ENCODE data around the gene TNFAIP3. TPM values are rescaled to one million over a fixed set of nuclear protein-coding genes. Genes with fewer than 3 reads are reported as not detected.

Gene TNFAIP3
- total RNA-seq, 4 donors from 2014 or later = 13.4 to 29.9 (median 26.2) TPM

DNA sequence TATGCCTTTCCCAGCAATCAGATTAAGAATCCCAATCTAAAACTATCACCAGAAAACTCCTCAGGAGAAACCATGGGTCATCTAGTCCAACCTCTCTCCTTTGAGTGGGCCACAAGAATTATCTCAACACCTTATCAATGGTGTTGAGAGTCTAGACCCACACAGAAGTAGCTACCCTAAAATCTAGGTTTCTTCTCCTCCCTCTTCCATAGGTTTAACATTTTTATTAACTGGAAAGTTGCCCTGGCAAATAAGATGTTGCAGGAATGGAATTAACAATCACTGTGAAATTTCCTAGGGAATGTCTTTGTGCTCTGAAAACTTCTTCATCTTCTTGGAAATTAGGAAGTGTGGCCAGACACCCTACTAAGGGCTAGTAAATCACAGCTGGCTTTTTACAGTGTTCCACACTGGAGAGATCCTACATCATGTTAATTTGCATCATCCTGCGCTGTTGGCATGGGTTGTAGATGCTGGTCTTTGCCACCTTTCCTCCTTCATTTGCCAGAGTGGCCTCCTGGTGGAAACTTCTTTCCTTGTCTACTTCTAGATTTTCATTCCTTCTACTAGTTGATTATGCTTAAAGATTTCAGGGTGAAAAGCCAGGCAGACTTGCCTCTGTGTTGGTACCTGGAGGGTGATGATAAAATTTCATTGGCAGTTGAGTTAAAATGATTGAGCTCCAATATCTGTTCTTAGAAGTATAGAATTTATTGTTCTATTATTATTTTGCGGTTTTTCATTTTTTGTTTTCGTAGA is 2.7 kb downstream of the TNFAIP3 start:
- WGBS, 2 donors = 90 to 91% methylated on average over 3 of the region's 3 CpGs
- intact Hi-C loops (cut with DNase I; ENCODE audit: low total_unique reads) = loop anchor here (5.0 kb wide), 1 partner anchor 162 kb away; no protein-coding TSS in a partner anchor
- DNase-seq (ENCODE audit: low spot score in 2 of 2) = no peak
- TF ChIP-seq POLR2A (IDR thresholded peaks at IDR 0.05) = no peak
- TF ChIP-seq, protein P1, sequence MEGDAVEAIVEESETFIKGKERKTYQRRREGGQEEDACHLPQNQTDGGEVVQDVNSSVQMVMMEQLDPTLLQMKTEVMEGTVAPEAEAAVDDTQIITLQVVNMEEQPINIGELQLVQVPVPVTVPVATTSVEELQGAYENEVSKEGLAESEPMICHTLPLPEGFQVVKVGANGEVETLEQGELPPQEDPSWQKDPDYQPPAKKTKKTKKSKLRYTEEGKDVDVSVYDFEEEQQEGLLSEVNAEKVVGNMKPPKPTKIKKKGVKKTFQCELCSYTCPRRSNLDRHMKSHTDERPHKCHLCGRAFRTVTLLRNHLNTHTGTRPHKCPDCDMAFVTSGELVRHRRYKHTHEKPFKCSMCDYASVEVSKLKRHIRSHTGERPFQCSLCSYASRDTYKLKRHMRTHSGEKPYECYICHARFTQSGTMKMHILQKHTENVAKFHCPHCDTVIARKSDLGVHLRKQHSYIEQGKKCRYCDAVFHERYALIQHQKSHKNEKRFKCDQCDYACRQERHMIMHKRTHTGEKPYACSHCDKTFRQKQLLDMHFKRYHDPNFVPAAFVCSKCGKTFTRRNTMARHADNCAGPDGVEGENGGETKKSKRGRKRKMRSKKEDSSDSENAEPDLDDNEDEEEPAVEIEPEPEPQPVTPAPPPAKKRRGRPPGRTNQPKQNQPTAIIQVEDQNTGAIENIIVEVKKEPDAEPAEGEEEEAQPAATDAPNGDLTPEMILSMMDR (IDR thresholded peaks at IDR 0.05) = no peak
- no peak overlapping the region for H3K4me3 ChIP-seq (ENCODE audit: low read depth, poor library complexity, severe bottlenecking)

DNA sequence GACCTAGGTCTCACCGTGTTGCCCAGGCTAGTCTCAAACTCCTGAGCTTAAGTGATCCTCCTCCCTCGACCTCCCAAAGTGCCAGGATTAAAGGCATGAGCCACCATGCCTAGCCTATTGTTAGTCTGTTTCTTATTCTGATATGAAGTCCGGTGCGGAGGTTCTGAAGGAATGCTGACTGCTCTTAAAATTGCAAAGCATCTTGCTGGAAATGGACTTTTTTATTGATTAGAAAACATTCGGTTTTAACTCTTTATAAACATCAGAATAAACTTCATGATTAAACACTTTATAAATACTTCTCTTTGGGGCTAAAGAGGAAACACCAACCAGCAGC is 3.2 kb downstream of the TNFAIP3 start:
- intact Hi-C loops (cut with DNase I; ENCODE audit: low total_unique reads) = no loop called here
- no peak for DNase-seq (ENCODE audit: low spot score in 2 of 2)
- WGBS, 2 donors = 62 to 67% methylated on average over 5 of the region's 5 CpGs
- H3K4me3 ChIP-seq (ENCODE audit: low read depth, poor library complexity, severe bottlenecking) = no peak overlapping the region
- TF ChIP-seq, protein P1 (IDR thresholded peaks at IDR 0.05) = no peak
- no peak for TF ChIP-seq POLR2A (IDR thresholded peaks at IDR 0.05)

DNA sequence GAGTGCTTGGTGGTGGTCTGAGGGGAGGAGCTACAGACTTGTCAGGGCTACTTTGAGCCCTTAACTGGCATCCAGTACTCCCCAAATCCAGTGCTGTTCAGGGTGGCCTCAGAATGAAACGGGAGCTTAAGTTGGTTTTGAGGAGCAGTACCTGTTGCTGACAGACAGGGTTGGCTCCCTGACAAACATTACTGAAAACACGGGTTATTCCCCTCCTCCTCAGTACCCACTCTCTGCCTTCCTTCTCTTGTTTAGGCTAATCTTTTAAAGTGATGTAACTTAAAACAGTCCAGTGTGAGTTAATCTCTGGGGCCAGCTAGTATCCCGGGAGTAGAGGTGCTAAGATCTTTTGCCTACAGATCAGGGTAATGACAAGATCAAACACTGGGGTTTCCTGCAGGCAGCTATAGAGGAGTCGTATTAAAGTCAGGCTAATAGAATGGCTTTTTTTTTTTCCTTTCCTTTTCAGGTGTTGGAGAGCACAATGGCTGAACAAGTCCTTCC is 3.7 kb downstream of the TNFAIP3 start:
- no peak overlapping the region for H3K4me3 ChIP-seq (ENCODE audit: low read depth, poor library complexity, severe bottlenecking)
- intact Hi-C loops (cut with DNase I; ENCODE audit: low total_unique reads) = no loop called here
- WGBS, 2 donors = 22 to 37% methylated on average over 4 of the region's 4 CpGs
- TF ChIP-seq, protein P1 (IDR thresholded peaks at IDR 0.05) = no peak
- TF ChIP-seq POLR2A (IDR thresholded peaks at IDR 0.05) = no peak
- no peak for DNase-seq (ENCODE audit: low spot score in 2 of 2)

DNA sequence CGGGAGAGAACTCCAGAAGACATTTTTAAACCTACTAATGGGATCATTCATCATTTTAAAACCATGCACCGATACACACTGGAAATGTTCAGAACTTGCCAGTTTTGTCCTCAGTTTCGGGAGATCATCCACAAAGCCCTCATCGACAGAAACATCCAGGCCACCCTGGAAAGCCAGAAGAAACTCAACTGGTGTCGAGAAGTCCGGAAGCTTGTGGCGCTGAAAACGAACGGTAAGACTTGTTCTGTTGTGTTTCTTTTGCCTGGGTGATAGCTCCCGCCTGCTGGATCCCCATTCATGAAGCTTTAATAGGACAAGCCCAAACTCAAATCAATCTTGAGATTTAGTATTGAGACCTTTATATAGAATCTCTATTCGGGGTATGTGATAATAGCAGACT is 4.2 kb downstream of the TNFAIP3 start:
- TF ChIP-seq, protein P1 (IDR thresholded peaks at IDR 0.05) = no peak
- no peak for TF ChIP-seq POLR2A (IDR thresholded peaks at IDR 0.05)
- 75% methylated on average over 11 of the region's 11 CpGs for WGBS, 2 donors
- H3K4me3 ChIP-seq (ENCODE audit: low read depth, poor library complexity, severe bottlenecking) = no peak overlapping the region
- intact Hi-C loops (cut with DNase I; ENCODE audit: low total_unique reads) = no loop called here
- no peak for DNase-seq (ENCODE audit: low spot score in 2 of 2)

DNA sequence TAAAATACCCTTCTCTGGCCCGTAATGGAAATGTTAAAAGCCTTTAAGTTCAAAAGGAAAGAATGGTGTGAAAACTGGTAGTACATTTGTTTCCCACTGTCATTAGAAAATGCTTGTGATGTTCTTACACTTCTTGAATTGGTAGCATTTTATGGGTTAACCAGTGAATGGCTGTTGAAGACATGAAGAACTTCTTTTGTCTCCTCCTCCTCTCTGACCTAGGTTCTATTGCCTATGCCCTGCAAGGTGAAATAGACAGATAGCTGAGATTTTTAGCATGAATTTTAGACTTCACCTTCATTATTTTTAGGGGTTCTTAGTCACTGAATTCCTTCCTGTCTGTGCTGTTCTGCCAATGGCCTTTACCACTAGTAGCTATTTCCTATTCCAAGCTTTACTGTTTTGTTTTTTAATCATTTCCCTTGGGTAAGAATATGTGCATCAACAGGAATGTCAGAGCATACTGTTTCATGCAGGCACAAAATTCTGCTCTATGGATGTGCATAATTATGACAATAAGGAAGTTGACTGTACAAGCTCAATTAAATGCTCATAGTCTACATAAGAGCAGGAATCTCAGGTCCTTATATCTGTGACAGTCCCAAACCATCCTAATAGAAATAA is 4.9 kb downstream of the TNFAIP3 start:
- no peak overlapping the region for H3K4me3 ChIP-seq (ENCODE audit: low read depth, poor library complexity, severe bottlenecking)
- TF ChIP-seq, protein P1 (IDR thresholded peaks at IDR 0.05) = no peak
- TF ChIP-seq POLR2A (IDR thresholded peaks at IDR 0.05) = no peak
- 80 to 83% methylated on average over 1 of the region's 1 CpG for WGBS, 2 donors
- no peak for DNase-seq (ENCODE audit: low spot score in 2 of 2)
- intact Hi-C loops (cut with DNase I; ENCODE audit: low total_unique reads) = no loop called here

Data from lower leg skin (tissue), 4 donors.